ENCODE data around the gene GP2.

Gene GP2

GRCh38 chr16:20352615-20353014, 25.3 kb upstream of the GP2 start, which contains the start of gene UMOD:
UMOD (minus strand) TSS chr16:20352715; CDS start chr16:20350737, 1,978 bp downstream.
- Histone ChIP-seq H3K79me2 (ENCODE audit: insufficient read depth, low read depth) (no peaks in the 10 kb centered on the region), H3K27ac (no peak within 1 kb of the TSS), H3K4me1 (ENCODE audit: low read depth, poor library complexity, severe bottlenecking) (no peaks in the 10 kb centered on the region), H2AFZ (ENCODE audit: low read depth) (no peak within 1 kb of the TSS), H3K36me3 (ENCODE audit: insufficient read depth) (no peaks in the 10 kb centered on the region), H3K4me3 (IDR thresholded peaks at IDR 0.05; ENCODE audit: insufficient read depth, low read depth, low read length) (no peak within 1 kb of the TSS), H3K4me2 (no peak within 1 kb of the TSS), H4K20me1 (ENCODE audit: insufficient read depth) (no peaks in the 10 kb centered on the region), H3K9ac (no peak within 1 kb of the TSS), H3K27me3 (ENCODE audit: insufficient read depth, low read depth) (no peaks in the 10 kb centered on the region)
- no peak for TF ChIP-seq CTCF (conservative IDR thresholded peaks at IDR 0.05; ENCODE audit: low read depth, low read length)

GRCh38 chr16:20349615-20350014, 22.3 kb upstream of the GP2 start:
- H2AFZ ChIP-seq (ENCODE audit: low read depth): no peak overlapping the region

GRCh38 chr16:20348365-20349185, 21.3 kb upstream of the GP2 start:
- no peaks in the 10 kb centered on the region for H3K27me3 ChIP-seq (ENCODE audit: insufficient read depth, low read depth)
- H3K4me3 ChIP-seq (IDR thresholded peaks at IDR 0.05; ENCODE audit: insufficient read depth, low read depth, low read length): no peak overlapping the region
- H2AFZ ChIP-seq (ENCODE audit: low read depth): no peak overlapping the region
- H3K9ac ChIP-seq: no peak overlapping the region
- no peaks in the 10 kb centered on the region for H3K79me2 ChIP-seq (ENCODE audit: insufficient read depth, low read depth)
- no peak for TF ChIP-seq CTCF (conservative IDR thresholded peaks at IDR 0.05; ENCODE audit: low read depth, low read length)
- H3K27ac ChIP-seq: no peak overlapping the region
- no peak overlapping the region for H3K4me2 ChIP-seq
- no peaks in the 10 kb centered on the region for H4K20me1 ChIP-seq (ENCODE audit: insufficient read depth)
- H3K36me3 ChIP-seq (ENCODE audit: insufficient read depth): no peaks in the 10 kb centered on the region
- no peaks in the 10 kb centered on the region for H3K4me1 ChIP-seq (ENCODE audit: low read depth, poor library complexity, severe bottlenecking)

More at GRCh38 chr16:20349615-20350014, 22.3 kb upstream of the GP2 start:
- Histone ChIP-seq H3K27ac (no peak overlapping the region), H3K4me1 (ENCODE audit: low read depth, poor library complexity, severe bottlenecking) (no peaks in the 10 kb centered on the region), H3K4me3 (IDR thresholded peaks at IDR 0.05; ENCODE audit: insufficient read depth, low read depth, low read length) (no peak overlapping the region), H3K4me2 (no peak overlapping the region), H3K9ac (no peak overlapping the region), H3K79me2 (ENCODE audit: insufficient read depth, low read depth) (no peaks in the 10 kb centered on the region), H3K36me3 (ENCODE audit: insufficient read depth) (no peaks in the 10 kb centered on the region), H4K20me1 (ENCODE audit: insufficient read depth) (no peaks in the 10 kb centered on the region), H3K27me3 (ENCODE audit: insufficient read depth, low read depth) (no peaks in the 10 kb centered on the region)
- no peak for TF ChIP-seq CTCF (conservative IDR thresholded peaks at IDR 0.05; ENCODE audit: low read depth, low read length)

- H3K27me3 ChIP-seq (ENCODE audit: insufficient read depth, low read depth): no peaks in the 10 kb centered on the region
- no peak overlapping the region for H3K9ac ChIP-seq
- no peaks in the 10 kb centered on the region for H3K4me1 ChIP-seq (ENCODE audit: low read depth, poor library complexity, severe bottlenecking)
- H3K4me3 ChIP-seq (IDR thresholded peaks at IDR 0.05; ENCODE audit: insufficient read depth, low read depth, low read length): no peak overlapping the region
- H4K20me1 ChIP-seq (ENCODE audit: insufficient read depth): no peaks in the 10 kb centered on the region
- TF ChIP-seq CTCF (conservative IDR thresholded peaks at IDR 0.05; ENCODE audit: low read depth, low read length): no peak
- no peaks in the 10 kb centered on the region for H3K36me3 ChIP-seq (ENCODE audit: insufficient read depth)
- no peak overlapping the region for H3K27ac ChIP-seq
- no peaks in the 10 kb centered on the region for H3K79me2 ChIP-seq (ENCODE audit: insufficient read depth, low read depth)
- H2AFZ ChIP-seq (ENCODE audit: low read depth): no peak overlapping the region
- no peak overlapping the region for H3K4me2 ChIP-seq
Observed at GRCh38 chr16:20347666-20348364, 20.5 kb upstream of the GP2 start.
